Cardiac septum (tissue), 1 donor: ENCODE results near the gene SLC39A7. TPM values are rescaled to one million over a fixed set of nuclear protein-coding genes. Genes with fewer than 3 reads are reported as not detected.

Source experiments
- DNase-seq: peaks from one replicate; pipeline ENCODE4 v3.0.0-alpha.2; 2020; ENCODE audit warnings: low spot score
- intact Hi-C: fragments of 100-400 bp; cut with DNase I; formaldehyde crosslinking; loops from one replicate; pipeline ENCODE4 v1.14.0; 2022
- total RNA-seq: library from RNA; stranded (reverse); fragmentation: NEBNext Ultra II Directional; extraction: Animal tissue kit (Norgen Biotek cat#: 25700); gene quantifications from one replicate; pipeline ENCODE4 v1.2.1, GENCODE V29; 2021
- donor health status: DM: no; HTN: no; CAD: no.

Gene SLC39A7
- total RNA-seq, 1 donor from 2014 or later: 62.4 TPM

DNA sequence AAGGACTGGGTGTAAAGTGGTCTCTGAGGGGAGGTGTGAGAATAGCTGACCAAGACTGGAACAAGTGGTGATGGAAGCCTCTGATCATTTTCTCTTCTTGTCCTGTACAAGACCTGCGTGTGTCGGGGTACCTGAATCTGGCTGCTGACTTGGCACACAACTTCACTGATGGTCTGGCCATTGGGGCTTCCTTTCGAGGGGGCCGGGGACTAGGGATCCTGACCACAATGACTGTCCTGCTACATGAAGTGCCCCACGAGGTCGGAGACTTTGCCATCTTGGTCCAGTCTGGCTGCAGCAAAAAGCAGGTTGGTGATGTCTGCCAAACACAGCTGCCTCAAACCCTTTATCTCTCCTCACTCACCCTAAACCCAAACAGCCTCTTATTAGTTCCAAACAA lies 2.1 kb downstream of the SLC39A7 start:
- peak; percentile 38 for DNase-seq
- intact Hi-C loops: loop anchor here (5.0 kb wide), 1 partner anchor 45 kb away; no protein-coding TSS in a partner anchor

DNA sequence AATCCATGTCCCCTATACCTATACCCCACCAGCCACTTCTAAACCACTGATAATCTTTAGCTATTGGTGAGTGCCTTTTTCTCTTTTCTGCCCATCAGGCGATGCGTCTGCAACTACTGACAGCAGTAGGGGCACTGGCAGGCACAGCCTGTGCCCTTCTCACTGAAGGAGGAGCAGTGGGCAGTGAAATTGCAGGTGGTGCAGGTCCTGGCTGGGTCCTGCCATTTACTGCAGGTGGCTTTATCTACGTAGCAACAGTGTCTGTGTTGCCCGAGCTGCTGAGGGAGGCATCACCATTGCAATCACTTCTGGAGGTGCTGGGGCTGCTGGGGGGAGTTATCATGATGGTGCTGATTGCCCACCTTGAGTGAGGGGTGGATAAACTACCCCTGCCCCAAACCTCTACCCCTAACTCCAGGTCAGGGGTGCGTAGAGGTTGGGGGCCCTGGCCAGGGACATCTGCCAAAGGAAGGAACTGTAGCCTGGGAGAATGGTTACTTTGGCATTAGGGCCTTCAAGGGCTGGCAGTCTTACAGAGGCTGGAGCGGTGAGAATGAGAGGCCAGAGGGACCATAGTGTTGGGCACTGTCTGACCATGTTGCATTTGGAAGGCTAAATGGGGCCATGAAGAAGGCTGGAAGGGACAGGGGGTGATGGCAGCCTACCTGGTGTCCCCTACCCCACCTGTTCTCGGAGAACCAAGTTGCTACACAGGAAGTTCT lies 2.9 kb downstream of the SLC39A7 start:
- intact Hi-C loops: loop anchor here (5.0 kb wide), 1 partner anchor 44 kb away; no protein-coding TSS in a partner anchor
- DNase-seq: peak; percentile 14

DNA sequence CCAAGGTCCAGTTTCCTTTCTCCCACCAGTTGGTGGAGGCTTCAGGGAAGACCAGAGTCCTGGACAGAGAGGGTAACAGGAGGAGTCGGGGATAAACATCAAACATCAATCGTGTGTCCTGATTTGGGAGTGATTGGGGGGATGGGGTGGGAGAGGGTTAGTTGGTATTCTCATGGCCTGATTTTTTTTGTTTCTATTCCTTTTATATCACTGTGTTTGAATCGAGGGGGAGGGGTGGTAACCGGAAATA lies 3.4 kb downstream of the SLC39A7 start:
- no peak for DNase-seq
- intact Hi-C loops: loop anchor here (5.0 kb wide), 1 partner anchor 43 kb away; no protein-coding TSS in a partner anchor

DNA sequence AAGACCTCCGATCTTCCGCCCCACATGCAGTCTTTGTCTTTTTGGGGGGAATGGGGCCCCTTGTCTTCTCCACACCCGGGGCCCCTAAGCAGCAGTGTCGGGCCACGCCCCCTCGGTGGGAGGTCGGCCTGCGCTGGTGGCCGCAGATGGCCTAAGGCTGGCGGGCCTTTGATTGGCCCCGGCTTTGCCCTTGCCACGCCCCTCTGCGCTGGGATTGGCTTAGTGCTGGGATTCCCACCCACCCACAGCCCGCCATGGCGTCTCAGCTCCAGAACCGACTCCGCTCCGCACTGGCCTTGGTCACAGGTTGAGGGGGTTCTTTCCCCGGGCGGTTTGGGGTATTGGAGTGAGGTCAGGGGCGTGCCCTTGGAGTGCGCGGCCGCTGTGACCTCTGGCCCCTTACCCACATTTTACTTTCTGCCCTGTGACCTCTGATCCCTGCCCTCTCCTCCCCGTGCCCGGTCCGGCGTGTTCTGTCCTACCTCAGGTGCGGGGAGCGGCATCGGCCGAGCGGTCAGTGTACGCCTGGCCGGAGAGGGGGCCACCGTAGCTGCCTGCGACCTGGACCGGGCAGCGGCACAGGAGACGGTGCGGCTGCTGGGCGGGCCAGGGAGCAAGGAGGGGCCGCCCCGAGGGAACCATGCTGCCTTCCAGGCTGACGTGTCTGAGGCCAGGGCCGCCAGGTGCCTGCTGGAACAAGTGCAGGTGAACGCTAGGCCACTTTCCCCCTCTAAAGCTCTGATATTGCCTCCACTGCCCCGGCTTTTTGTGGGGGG lies 3.9 kb downstream of the SLC39A7 start, which contains the start of gene HSD17B8:
HSD17B8 (plus strand) TSS at position 241 of the 776 bp plus-strand sequence; CDS start at position 255, 14 bp downstream.
- peak; percentile 97 for DNase-seq
- intact Hi-C loops: loop anchor here (5.0 kb wide), 1 partner anchor 43 kb away; no protein-coding TSS in a partner anchor

DNA sequence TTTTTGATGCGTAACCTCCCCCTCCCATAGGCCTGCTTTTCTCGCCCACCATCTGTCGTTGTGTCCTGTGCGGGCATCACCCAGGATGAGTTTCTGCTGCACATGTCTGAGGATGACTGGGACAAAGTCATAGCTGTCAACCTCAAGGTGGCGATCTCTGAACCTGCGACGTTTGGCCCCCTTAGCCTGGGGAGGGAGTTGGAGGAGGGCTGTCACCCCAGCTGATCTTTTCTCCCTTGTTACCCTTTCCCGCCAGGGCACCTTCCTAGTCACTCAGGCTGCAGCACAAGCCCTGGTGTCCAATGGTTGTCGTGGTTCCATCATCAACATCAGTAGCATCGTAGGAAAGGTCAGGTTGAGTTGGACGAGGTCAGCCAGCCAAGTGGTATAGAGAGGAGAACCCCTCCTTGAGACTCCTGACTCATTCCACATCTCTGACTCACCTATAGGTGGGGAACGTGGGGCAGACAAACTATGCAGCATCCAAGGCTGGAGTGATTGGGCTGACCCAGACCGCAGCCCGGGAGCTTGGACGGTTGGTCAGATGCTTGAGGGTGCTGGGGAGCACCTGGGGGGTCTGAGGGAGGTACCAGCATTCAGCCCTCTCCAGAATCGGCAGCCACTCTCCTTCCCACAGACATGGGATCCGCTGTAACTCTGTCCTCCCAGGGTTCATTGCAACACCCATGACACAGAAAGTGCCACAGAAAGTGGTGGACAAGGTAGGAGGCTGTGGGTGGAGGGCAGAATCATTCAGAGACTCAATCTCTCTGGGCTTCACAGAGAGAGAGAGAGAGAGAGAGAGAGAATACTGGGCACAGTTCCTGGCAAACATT lies 4.7 kb downstream of the SLC39A7 start:
- peak; percentile 68 for DNase-seq

DNA sequence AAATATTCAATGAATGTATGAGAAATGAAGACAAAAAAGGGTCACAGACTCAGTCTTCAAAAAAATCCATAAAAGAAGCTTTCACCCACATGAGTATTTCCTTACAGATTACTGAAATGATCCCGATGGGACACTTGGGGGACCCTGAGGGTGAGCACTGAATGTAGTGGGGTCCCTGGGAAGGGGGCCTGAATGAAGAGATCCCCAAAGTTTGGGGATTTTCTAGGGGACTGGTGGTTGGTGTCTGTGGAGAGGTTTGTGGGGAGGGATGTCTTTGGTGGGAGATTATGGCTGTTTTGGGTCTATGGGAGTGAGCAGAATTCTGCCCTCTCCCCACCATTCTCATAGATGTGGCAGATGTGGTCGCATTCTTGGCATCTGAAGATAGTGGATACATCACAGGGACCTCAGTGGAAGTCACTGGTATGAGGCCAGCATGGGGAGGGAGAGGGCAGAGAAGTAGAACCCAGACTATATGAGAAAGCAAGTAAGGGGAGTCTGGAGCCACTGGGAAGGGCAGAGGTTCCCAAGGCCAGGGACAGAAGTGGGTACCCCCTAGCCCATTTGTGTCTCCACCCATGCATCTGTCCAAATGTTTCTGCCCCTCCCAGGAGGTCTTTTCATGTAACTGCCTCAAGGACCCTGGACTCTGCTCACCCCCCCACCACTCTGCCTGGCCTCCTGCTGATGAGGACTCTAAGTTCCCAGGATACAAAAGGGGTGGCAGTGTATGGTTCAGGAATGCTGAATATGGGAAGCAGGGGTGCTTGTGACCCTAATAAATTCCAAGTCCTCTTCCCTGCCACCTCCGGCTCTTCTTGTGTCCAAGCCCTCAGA lies 5.6 kb downstream of the SLC39A7 start:
- DNase-seq: peak; percentile 15
- intact Hi-C loops: no loop called here

More for the DNA sequence above, 4.7 kb downstream of the SLC39A7 start:
- intact Hi-C loops: no loop called here

DNA sequence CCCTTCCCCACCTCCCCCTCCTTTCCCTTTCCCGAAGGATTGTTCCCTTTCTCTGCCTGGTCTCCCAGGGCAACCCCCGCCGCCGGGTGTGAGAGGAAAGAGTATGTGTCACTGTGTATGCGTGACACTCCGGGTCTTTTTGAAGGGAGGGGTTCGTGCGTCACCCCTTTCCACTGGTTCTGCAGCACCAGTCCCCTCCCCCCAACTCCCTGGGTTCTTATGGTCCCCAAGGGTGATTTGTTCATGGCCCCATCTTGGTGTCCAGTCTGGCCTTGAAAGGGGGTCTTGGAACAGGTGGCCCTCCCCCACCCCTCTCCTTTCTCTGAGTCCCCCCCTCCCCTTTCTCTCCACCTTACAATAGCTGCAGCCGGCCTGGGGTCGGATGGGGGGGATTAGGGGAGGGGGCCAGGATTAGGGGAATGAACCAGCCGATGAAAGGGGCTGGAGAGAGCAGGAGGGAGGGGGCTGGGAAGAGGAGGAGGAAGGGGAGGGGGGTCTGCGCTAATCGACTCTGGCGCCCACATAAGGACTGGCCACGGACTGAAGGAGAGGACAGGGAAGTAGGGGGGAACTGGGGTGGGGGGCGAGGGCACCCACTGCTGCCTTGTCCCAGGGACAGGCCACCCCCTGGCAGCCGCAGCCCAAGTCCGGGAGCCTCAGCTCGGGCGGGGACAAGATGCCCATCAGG lies 6.3 kb downstream of the SLC39A7 start:
- intact Hi-C loops: no loop called here
- peak; percentile 66 for DNase-seq

DNA sequence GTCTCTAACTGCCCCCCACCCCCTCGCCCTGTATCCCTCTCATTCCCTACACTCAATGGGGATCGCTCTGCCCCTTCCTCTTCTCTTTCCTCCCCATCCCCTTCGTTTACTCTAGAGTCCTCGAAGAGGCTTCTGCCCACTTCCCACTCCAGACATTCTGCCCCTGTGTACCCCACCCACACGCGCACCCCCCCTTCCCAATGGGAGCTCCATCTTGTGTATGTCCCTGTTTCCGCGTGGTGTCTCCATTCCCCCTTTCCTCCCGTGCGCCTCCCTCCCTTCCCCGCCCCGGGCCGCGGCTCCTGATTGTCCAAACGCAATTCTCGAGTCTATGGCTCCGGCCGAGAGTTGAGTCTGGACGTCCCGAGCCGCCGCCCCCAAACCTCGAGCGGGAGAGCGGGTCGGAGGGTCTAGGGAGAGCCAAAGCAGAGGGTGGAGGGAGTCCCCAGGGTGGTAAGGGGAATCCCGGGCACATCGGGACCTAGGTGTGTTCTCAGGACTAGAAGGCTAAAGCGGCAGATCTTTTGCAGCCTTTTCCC lies 7.0 kb downstream of the SLC39A7 start:
- intact Hi-C loops: no loop called here
- peak; percentile 75 for DNase-seq

DNA sequence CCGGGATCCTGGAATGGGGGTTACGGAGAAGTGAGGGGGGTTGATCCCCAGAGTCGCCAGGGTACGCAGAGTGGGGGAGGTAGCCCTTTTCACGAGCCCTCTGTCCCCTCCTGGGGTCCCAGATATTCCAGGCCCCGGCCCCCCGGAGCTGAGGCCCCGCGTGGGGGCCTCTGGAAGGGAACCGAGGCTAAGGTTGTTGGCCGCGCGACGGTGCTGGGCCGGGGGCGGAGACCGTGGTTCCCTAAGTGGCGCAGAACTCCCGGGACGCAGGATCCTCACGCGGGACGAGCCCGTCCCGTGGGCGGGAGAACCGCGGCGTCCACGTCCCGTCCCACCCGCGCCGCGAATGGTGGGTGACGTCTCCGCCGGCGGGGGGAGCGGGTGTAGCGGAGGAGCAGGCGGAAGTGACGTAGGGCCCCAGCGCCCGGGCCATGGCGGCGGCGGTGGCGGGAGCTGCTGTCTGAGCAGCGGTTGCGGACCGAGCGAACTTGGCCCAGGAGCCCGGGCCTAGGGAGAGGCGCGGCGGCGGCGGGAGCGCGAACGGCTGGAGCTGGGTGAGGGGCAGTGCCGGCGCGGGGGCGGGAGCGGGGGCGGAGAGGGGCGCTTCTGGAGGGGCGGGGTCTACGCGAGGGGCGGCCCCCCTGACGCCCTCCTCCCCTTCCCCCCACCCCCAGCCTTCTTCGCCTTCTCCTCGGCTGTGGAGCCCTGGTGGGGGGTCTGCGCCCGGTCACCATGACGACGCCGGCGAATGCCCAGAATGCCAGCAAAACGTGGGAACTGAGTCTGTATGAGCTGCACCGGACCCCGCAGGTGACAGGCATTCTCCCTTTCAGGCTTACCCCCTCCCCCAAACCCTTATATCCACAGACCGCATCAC lies 7.7 kb downstream of the SLC39A7 start, which contains the start of gene RING1:
RING1 (plus strand) TSS at position 410 of the 877 bp plus-strand sequence; CDS start at position 733, 323 bp downstream.
- intact Hi-C loops: no loop called here
- peak; percentile 95 for DNase-seq

DNA sequence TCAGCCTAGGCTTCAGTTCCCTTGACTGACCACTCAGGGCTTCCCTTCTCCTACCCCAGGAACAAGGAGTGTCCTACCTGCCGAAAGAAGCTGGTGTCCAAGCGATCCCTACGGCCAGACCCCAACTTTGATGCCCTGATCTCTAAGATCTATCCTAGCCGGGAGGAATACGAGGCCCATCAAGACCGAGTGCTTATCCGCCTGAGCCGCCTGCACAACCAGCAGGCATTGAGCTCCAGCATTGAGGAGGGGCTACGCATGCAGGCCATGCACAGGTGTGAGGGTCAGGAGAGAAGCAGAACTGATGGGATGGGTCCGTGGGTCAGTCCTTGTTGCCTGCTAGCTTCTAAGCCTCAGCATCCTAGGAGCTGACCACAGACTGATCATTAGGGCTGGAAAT lies 9.2 kb downstream of the SLC39A7 start:
- DNase-seq: no peak
- intact Hi-C loops: no loop called here

DNA sequence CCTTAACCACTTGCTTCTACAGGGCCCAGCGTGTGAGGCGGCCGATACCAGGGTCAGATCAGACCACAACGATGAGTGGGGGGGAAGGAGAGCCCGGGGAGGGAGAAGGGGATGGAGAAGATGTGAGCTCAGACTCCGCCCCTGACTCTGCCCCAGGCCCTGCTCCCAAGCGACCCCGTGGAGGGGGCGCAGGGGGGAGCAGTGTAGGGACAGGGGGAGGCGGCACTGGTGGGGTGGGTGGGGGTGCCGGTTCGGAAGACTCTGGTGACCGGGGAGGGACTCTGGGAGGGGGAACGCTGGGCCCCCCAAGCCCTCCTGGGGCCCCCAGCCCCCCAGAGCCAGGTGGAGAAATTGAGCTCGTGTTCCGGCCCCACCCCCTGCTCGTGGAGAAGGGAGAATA lies 10.5 kb downstream of the SLC39A7 start:
- intact Hi-C loops: no loop called here
- no peak for DNase-seq

DNA sequence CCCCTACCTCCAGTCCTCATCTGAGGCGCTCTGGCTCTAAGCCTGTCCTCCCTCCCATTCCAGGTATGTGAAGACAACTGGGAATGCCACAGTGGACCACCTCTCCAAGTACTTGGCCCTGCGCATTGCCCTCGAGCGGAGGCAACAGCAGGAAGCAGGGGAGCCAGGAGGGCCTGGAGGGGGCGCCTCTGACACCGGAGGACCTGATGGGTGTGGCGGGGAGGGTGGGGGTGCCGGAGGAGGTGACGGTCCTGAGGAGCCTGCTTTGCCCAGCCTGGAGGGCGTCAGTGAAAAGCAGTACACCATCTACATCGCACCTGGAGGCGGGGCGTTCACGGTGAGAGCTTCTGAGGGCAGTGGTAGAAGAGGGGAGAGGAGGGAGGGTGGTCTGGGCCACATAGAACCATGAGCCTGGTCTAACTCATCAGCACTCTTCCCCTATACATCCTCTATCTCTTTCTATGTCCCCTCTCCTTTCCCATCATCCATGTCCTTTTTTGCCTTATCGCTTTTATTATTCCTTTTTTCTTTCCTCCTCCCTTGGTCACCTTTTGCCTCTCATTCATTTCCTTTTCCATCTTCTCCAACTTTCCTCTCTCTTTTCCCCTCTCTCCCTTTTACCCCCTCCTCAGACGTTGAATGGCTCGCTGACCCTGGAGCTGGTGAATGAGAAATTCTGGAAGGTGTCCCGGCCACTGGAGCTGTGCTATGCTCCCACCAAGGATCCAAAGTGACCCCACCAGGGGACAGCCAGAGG lies 11.2 kb downstream of the SLC39A7 start:
- intact Hi-C loops: loop anchor here (2.0 kb wide), 1 partner anchor 37 kb away; no protein-coding TSS in a partner anchor
- no peak for DNase-seq

DNA sequence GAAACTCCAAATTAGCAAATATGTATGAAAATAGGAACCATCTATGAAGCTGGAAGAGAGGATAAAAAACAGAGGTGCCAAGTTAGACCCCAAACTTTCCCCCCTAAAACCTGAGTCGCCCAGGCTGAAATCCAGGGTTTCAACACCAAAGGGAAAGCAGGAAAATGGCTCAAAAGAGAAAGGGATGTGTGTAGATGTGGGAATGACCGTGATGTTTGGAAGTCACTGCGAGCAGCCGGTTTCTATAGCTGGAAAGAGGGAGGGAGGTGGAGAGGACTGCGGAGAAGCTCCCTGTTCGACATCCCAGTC lies 12.1 kb downstream of the SLC39A7 start:
- intact Hi-C loops: loop anchor here (2.0 kb wide), 1 partner anchor 36 kb away; no protein-coding TSS in a partner anchor
- no peak for DNase-seq

DNA sequence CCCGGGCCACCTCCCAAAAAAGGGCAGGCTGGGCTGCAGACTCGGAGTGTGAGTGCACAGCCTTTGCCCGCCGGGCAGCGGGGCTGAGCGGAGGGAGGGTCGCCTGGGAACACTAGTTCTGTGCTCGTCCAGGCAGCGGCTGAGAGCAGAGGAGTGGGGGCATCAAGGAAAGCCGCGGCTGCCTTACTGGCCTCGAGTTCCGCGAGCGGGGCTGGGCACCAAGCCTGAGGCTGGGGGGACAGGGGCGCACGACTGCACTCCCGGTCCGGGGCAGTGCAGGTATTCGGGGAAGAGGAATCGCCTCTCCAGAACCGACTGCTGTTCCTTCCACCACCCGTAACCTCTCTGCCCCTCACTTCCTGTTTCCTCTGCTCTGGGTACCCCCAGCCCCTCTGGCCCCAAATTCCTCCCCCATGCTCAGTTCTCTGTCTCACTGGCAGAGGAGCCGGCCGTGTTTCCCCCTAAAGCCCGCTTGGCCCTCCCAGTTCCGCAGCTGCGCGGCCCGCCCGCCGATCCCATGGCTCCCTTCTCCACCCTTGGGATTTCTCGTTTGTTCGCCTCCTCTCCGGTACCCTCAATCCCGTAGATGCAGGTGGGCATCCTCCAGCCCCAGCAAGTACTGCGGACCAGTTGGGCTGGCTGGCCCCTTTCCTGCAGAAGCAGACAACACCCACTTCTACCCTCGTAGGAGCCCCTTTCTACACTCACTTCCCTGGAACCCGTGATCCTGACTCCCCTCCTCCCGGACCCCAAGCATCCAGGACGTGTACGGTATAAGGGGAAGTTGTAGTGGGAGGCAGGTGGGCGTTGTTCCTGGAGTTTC lies 12.7 kb downstream of the SLC39A7 start:
- DNase-seq: peak; percentile 74

DNA sequence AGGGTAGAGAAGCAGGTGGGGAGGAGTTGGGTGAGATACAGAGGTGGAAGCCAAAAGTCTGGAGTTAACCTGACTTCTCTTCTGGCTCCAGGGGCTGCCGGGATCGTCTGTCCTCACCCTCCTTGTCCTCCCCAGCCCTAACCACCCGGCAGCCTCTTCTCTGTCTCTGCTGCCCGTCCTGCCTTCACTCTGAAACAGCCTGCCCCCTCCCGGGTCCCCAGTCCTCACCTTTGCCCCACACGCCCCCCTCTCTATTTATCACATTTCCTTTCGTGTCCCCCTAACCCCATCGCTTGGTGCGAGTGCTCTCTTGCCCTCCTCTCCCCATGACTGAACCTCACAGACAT lies 13.3 kb downstream of the SLC39A7 start:
- intact Hi-C loops: loop anchor here (2.0 kb wide), 1 partner anchor 35 kb away; no protein-coding TSS in a partner anchor

More for the DNA sequence above, 12.7 kb downstream of the SLC39A7 start:
- intact Hi-C loops: loop anchor here (2.0 kb wide), 1 partner anchor 35 kb away; no protein-coding TSS in a partner anchor

More for the DNA sequence above, 13.3 kb downstream of the SLC39A7 start:
- peak; percentile 33 for DNase-seq
